Rectal smooth muscle tissue (tissue), 1 donor: ENCODE measurements around the gene AGBL1.

Experiments used
- H3K27ac ChIP-seq: one replicate; pipeline ENCODE4 v1.7.0; 2013; ENCODE audit warnings: low read depth, low read length, inconsistent platforms
- H3K27me3 ChIP-seq: one replicate; pipeline ENCODE4 v1.7.0; 2013; ENCODE audit warnings: low read length; ENCODE audit not compliant: control insufficient read depth, insufficient read depth
- H3K36me3 ChIP-seq: one replicate; pipeline ENCODE4 v1.7.0; 2013; ENCODE audit warnings: low read length; ENCODE audit not compliant: control insufficient read depth, insufficient read depth
- H3K4me1 ChIP-seq: one replicate; pipeline ENCODE4 v1.7.0; 2013; ENCODE audit warnings: low read length; ENCODE audit not compliant: control insufficient read depth, insufficient read depth
- H3K4me3 ChIP-seq: one replicate; pipeline ENCODE4 v1.7.0; 2013; ENCODE audit warnings: low read length
- H3K9ac ChIP-seq: one replicate; pipeline ENCODE4 v1.7.0; 2013; ENCODE audit warnings: low read length

The AGBL1 gene

GRCh38 chr15:86773736-86774135 lies 694.1 kb downstream of the AGBL1 start:
- H3K4me3 ChIP-seq = no peak overlapping the region
- no peaks in the 10 kb centered on the region for H3K4me1 ChIP-seq
- H3K9ac ChIP-seq = no peak overlapping the region
- H3K36me3 ChIP-seq = no peaks in the 10 kb centered on the region
- H3K27ac ChIP-seq = no peak overlapping the region
- no peaks in the 10 kb centered on the region for H3K27me3 ChIP-seq

GRCh38 chr15:86776145-86776544 lies 696.5 kb downstream of the AGBL1 start:
- no peaks in the 10 kb centered on the region for H3K27me3 ChIP-seq
- no peak overlapping the region for H3K4me3 ChIP-seq
- H3K27ac ChIP-seq = no peak overlapping the region
- no peaks in the 10 kb centered on the region for H3K4me1 ChIP-seq
- no peaks in the 10 kb centered on the region for H3K36me3 ChIP-seq
- no peak overlapping the region for H3K9ac ChIP-seq

- Histone ChIP-seq H3K9ac (no peak overlapping the region), H3K27me3 (no peaks in the 10 kb centered on the region), H3K27ac (no peak overlapping the region), H3K4me1 (no peaks in the 10 kb centered on the region), H3K4me3 (no peak overlapping the region), H3K36me3 (no peaks in the 10 kb centered on the region)
Observed at GRCh38 chr15:86796521-86796920, 716.9 kb downstream of the AGBL1 start.

- Histone ChIP-seq H3K36me3 (no peaks in the 10 kb centered on the region), H3K27me3 (no peaks in the 10 kb centered on the region), H3K9ac (no peak overlapping the region), H3K4me1 (no peaks in the 10 kb centered on the region), H3K4me3 (no peak overlapping the region), H3K27ac (no peak overlapping the region)
Observed at GRCh38 chr15:86797135-86797534, 717.5 kb downstream of the AGBL1 start.

GRCh38 chr15:86799226-86799625 lies 719.6 kb downstream of the AGBL1 start:
- Histone ChIP-seq H3K27me3 (no peaks in the 10 kb centered on the region), H3K4me1 (no peaks in the 10 kb centered on the region), H3K4me3 (no peak overlapping the region), H3K27ac (no peak overlapping the region), H3K36me3 (no peaks in the 10 kb centered on the region), H3K9ac (no peak overlapping the region)

GRCh38 chr15:86802244-86802643 lies 722.6 kb downstream of the AGBL1 start:
- no peak overlapping the region for H3K9ac ChIP-seq
- H3K27ac ChIP-seq = no peak overlapping the region
- H3K27me3 ChIP-seq = no peaks in the 10 kb centered on the region
- H3K4me3 ChIP-seq = no peak overlapping the region
- H3K36me3 ChIP-seq = no peaks in the 10 kb centered on the region
- H3K4me1 ChIP-seq = no peaks in the 10 kb centered on the region

GRCh38 chr15:86804406-86804805 lies 724.7 kb downstream of the AGBL1 start:
- Histone ChIP-seq H3K36me3 (no peaks in the 10 kb centered on the region), H3K27ac (no peak overlapping the region), H3K9ac (no peak overlapping the region), H3K27me3 (no peaks in the 10 kb centered on the region), H3K4me3 (no peak overlapping the region), H3K4me1 (no peaks in the 10 kb centered on the region)

GRCh38 chr15:86810329-86810728 lies 730.7 kb downstream of the AGBL1 start:
- Histone ChIP-seq H3K36me3 (no peaks in the 10 kb centered on the region), H3K27ac (no peak overlapping the region), H3K27me3 (no peaks in the 10 kb centered on the region), H3K9ac (no peak overlapping the region), H3K4me3 (no peak overlapping the region), H3K4me1 (no peaks in the 10 kb centered on the region)

GRCh38 chr15:86813892-86814291 lies 734.2 kb downstream of the AGBL1 start:
- H3K4me3 ChIP-seq = no peak overlapping the region
- H3K27ac ChIP-seq = no peak overlapping the region
- no peaks in the 10 kb centered on the region for H3K36me3 ChIP-seq
- no peak overlapping the region for H3K9ac ChIP-seq
- H3K4me1 ChIP-seq = no peaks in the 10 kb centered on the region
- no peaks in the 10 kb centered on the region for H3K27me3 ChIP-seq

GRCh38 chr15:86829245-86829644 lies 749.6 kb downstream of the AGBL1 start:
- Histone ChIP-seq H3K4me1 (no peaks in the 10 kb centered on the region), H3K9ac (no peak overlapping the region), H3K36me3 (no peaks in the 10 kb centered on the region), H3K4me3 (no peak overlapping the region), H3K27me3 (no peaks in the 10 kb centered on the region), H3K27ac (no peak overlapping the region)

- Histone ChIP-seq H3K27ac (no peak overlapping the region), H3K36me3 (no peaks in the 10 kb centered on the region), H3K4me3 (no peak overlapping the region), H3K9ac (no peak overlapping the region), H3K4me1 (no peaks in the 10 kb centered on the region), H3K27me3 (no peaks in the 10 kb centered on the region)
Observed at GRCh38 chr15:86830304-86830703, 750.6 kb downstream of the AGBL1 start.

- Histone ChIP-seq H3K4me3 (no peak overlapping the region), H3K9ac (no peak overlapping the region), H3K4me1 (no peaks in the 10 kb centered on the region), H3K36me3 (no peaks in the 10 kb centered on the region), H3K27me3 (no peaks in the 10 kb centered on the region), H3K27ac (no peak overlapping the region)
Observed at GRCh38 chr15:86833595-86833994, 753.9 kb downstream of the AGBL1 start.

GRCh38 chr15:86834115-86834863 lies 754.6 kb downstream of the AGBL1 start:
- H3K27me3 ChIP-seq = no peaks in the 10 kb centered on the region
- no peaks in the 10 kb centered on the region for H3K4me1 ChIP-seq
- H3K27ac ChIP-seq = no peak overlapping the region
- no peaks in the 10 kb centered on the region for H3K36me3 ChIP-seq
- no peak overlapping the region for H3K9ac ChIP-seq
- no peak overlapping the region for H3K4me3 ChIP-seq
